Right lobe of liver (tissue), 4 donors: ENCODE data around the gene ITPR3.

Experiments
- POLR2A ChIP-seq: fragments of 450-650 bp; IDR thresholded peaks from one replicate; pipeline ENCODE4 v1.6.1; 2017; ENCODE audit warnings: antibody characterized with exemption, mild to moderate bottlenecking
- TF ChIP-seq, protein P1 (sequence below), 4 donors: fragments of 200-600 bp in 3 of 4; fragments of 450-650 bp in 1 of 4; IDR thresholded peaks; one replicate each; pipeline versions ENCODE4 v1.5.1 to v1.8.0; 2016 to 2022; ENCODE audit warnings: antibody characterized with exemption in 4 of 4, mild to moderate bottlenecking in 2 of 4
- donor health status: DM: no; HTN: no; CAD: no.
- donor health status: DM: no; HTN: no; CAD: no.
- donor health status: DM: no; HTN: yes; CAD: no.

DNA sequence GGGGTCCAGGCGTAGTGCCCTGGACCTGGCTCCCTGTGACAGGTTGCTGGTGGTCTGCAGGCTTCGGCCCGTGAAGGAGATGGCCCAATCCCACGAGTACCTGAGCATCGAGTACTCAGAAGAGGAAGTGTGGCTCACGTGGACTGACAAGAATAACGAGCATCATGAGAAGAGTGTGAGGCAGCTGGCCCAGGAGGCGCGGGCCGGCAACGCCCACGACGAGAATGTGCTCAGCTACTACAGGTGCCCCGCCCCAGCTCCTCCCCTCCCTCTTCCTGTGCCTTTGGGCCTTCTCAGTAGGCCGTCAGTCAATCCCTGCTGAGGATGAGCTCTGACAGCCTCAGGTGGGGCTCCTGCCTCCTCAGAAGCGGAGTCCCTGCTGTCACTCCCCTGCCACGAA lies 47.8 kb downstream of the ITPR3 start:
- TF ChIP-seq, protein P1, sequence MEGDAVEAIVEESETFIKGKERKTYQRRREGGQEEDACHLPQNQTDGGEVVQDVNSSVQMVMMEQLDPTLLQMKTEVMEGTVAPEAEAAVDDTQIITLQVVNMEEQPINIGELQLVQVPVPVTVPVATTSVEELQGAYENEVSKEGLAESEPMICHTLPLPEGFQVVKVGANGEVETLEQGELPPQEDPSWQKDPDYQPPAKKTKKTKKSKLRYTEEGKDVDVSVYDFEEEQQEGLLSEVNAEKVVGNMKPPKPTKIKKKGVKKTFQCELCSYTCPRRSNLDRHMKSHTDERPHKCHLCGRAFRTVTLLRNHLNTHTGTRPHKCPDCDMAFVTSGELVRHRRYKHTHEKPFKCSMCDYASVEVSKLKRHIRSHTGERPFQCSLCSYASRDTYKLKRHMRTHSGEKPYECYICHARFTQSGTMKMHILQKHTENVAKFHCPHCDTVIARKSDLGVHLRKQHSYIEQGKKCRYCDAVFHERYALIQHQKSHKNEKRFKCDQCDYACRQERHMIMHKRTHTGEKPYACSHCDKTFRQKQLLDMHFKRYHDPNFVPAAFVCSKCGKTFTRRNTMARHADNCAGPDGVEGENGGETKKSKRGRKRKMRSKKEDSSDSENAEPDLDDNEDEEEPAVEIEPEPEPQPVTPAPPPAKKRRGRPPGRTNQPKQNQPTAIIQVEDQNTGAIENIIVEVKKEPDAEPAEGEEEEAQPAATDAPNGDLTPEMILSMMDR (IDR thresholded peaks at IDR 0.05): no peak
- no peak for TF ChIP-seq POLR2A
